HEK293 (cell line): ENCODE measurements around the gene AP3B1.

Experiments used
- CTCF ChIP-seq: fragments of 450-650 bp; formaldehyde crosslinking; IDR thresholded peaks from 2 replicates; pipeline ENCODE4 v1.5.1; 2016; ENCODE audit warnings: missing biosample characterization, missing genetic modification characterization
- GLI4 ChIP-seq: fragments of 450-650 bp; formaldehyde crosslinking; IDR thresholded peaks from 2 replicates; pipeline ENCODE4 v1.5.1; 2016; ENCODE audit warnings: missing biosample characterization, missing genetic modification characterization
- ZNF202 ChIP-seq: fragments of 450-650 bp; formaldehyde crosslinking; IDR thresholded peaks from 2 replicates; pipeline ENCODE4 v1.5.1; 2016; ENCODE audit warnings: missing biosample characterization, missing genetic modification characterization, borderline replicate concordance

GRCh38 chr5:78003450-78003849 lies 291.0 kb downstream of the AP3B1 start:
- TF ChIP-seq CTCF (tag by site-specific recombination) (no peak), ZNF202 (tag by site-specific recombination) (no peak), GLI4 (tag by site-specific recombination) (no peak)
